Right lobe of liver (tissue), 6 donors: ENCODE results near the gene C6orf62. TPM values are rescaled to one million over a fixed set of nuclear protein-coding genes. Genes with fewer than 3 reads are reported as not detected.
"Not testable (repeated sequence)": the region's sequence is repeated elsewhere in the genome, so short reads cannot be mapped to it uniquely, and the experiment has no call there.

Experiments used
- ATAC-seq, 4 donors: fragments of 200-7000 bp; cut with Tn5 transposase; one replicate each; pipeline ENCODE4 v1.9.1; 2020; ENCODE audit warnings: mild to moderate bottlenecking in 4 of 4, moderate library complexity in 4 of 4
- DNase-seq, 3 donors: peaks; one replicate each; pipeline ENCODE4 v3.0.0-alpha.2; 2020
- H3K27ac ChIP-seq, 3 donors: fragments of 200-600 bp; one replicate each; pipeline ENCODE4 v1.8.0; 2022
- H3K27me3 ChIP-seq, 2 donors: fragments of 200-600 bp; one replicate each; pipeline ENCODE4 v1.8.0; 2022
- H3K36me3 ChIP-seq, 4 donors: fragments of 200-600 bp; sonication (generic) in 1 of 4; one replicate each; pipeline versions ENCODE4 v1.5.1 to v1.8.0; 2017 to 2022; ENCODE audit warnings: control low read depth in 1 of 4
- H3K4me1 ChIP-seq, 4 donors: fragments of 200-600 bp; sonication (generic) in 1 of 4; one replicate each; pipeline versions ENCODE4 v1.5.1 to v1.8.0; 2017 to 2022; ENCODE audit warnings: control low read depth in 1 of 4
- H3K4me3 ChIP-seq, 3 donors: fragments of 200-600 bp; one replicate each; pipeline ENCODE4 v1.8.0; 2022
- H3K9me3 ChIP-seq, 4 donors: fragments of 200-600 bp; sonication (generic) in 1 of 4; one replicate each; pipeline versions ENCODE4 v1.5.1 to v1.8.0; 2017 to 2022; ENCODE audit warnings: control low read depth in 1 of 4
- CTCF ChIP-seq, 4 donors: fragments of 200-600 bp in 3 of 4; fragments of 450-650 bp in 1 of 4; IDR thresholded peaks; one replicate each; pipeline versions ENCODE4 v1.5.1 to v1.8.0; 2016 to 2022; ENCODE audit warnings: antibody characterized with exemption in 4 of 4, mild to moderate bottlenecking in 2 of 4
- POLR2A ChIP-seq: fragments of 450-650 bp; IDR thresholded peaks from one replicate; pipeline ENCODE4 v1.6.1; 2017; ENCODE audit warnings: antibody characterized with exemption, mild to moderate bottlenecking
- WGBS: methylation state at CpG from one replicate; pipeline ENCODE4 v1.1.6; 2018; ENCODE audit warnings: low coverage, low lambda C conversion rate; ENCODE audit not compliant: insufficient coverage; ENCODE audit errors: missing lambda C conversion rate; 5-methylcytosine and 5-hydroxymethylcytosine counted together
- intact Hi-C, 2 donors: fragments of 100-400 bp; cut with DNase I; formaldehyde crosslinking; loops; one replicate each; pipeline versions ENCODE4 v1.11.2 to v1.14.1; 2022
- long read RNA-seq: library from polyadenylated mRNA; unstranded; transcript quantifications from one replicate; pipeline ENCODE4 v2.0.0, GENCODE V29; 2019
- total RNA-seq, 6 experiments: library from RNA; depleted of rRNA in 2 of 6; stranded (reverse); fragments of >200 nt in 2 of 6; fragmentation: NEBNext Ultra II Directional in 3 of 6; extraction: Animal tissue kit (Norgen Biotek cat#: 25700) in 3 of 6; gene quantifications; one replicate each; pipeline versions ENCODE4 v1.1.0 to v1.2.4, GENCODE V29; 2016 to 2023
- donor health status: DM: no; HTN: yes; CAD: no.
- donor health status: DM: no; HTN: no; CAD: no.
- donor health status: DM: no; HTN: no; CAD: no.
- donor health status: DM: no; HTN: yes; CAD: no.
- donor health status: DM: no; HTN: yes; CAD: no.

Gene C6orf62
- 10 to 100 TPM; 31.1 to 58.3 (median 48.7) TPM for total RNA-seq
- long read RNA-seq, full-length matches to known transcripts: 28 of 31 reads
- long read RNA-seq, partial matches to known transcripts: 0 of 31 reads
- long read RNA-seq, other reads (novel, unspliced or antisense): 3 of 31 reads

GRCh38 chr6:24719125-24719971 lies at the start of gene C6orf62:
Gene C6orf62, minus strand, starts transcription at chr6:24719154. Its CDS starts 486 bp downstream, at chr6:24718668.
- no peaks in the 10 kb centered on the region for H3K27me3 ChIP-seq
- DNase-seq: peak in 1 of 3 donors; percentile 34
- peak within 1 kb of the TSS; percentile 93 to 99 (median 99) for H3K27ac ChIP-seq
- no peaks in the 10 kb centered on the region for H3K9me3 ChIP-seq
- H3K36me3 ChIP-seq: peaks cover 0 to 22% (median 10%) of the 10 kb centered on the region in 4 donors
- no peak for TF ChIP-seq POLR2A
- TF ChIP-seq CTCF (IDR thresholded peaks at IDR 0.05): no peak
- peak within 1 kb of the TSS; percentile 76 to 96 (median 96) for H3K4me3 ChIP-seq
- intact Hi-C loops: loop anchor here in 1 of 2 donors (10.0 kb wide), 1 partner anchor 45 kb away; no protein-coding TSS in a partner anchor
- H3K4me1 ChIP-seq: peaks cover 0 to 33% (median 10%) of the 10 kb centered on the region in 4 donors
- under 1% methylated on average over 25 of the region's 25 CpGs for WGBS
- ATAC-seq: no peak

- intact Hi-C loops: loop anchor here (10.0 kb wide), 2 partner anchors 54 to 184 kb away; partner anchors contain the start of gene C6orf62 (in 1 of the 2)
- Histone ChIP-seq H3K27ac (no peak overlapping the region), H3K36me3 (no peaks in the 10 kb centered on the region), H3K4me1 (peaks cover 0 to 4% (median 0%) of the 10 kb centered on the region in 4 donors), H3K9me3 (no peaks in the 10 kb centered on the region), H3K27me3 (no peaks in the 10 kb centered on the region), H3K4me3 (no peak overlapping the region)
- ATAC-seq (no peak), DNase-seq (no peak)
- 86% methylated on average over 4 of the region's 5 CpGs for WGBS
- TF ChIP-seq CTCF (IDR thresholded peaks at IDR 0.05) (no peak), POLR2A (no peak)
These were observed 49.4 kb upstream of the C6orf62 start for GRCh38 chr6:24768361-24768760.

- Histone ChIP-seq H3K4me1 (peaks cover 0 to 4% (median 0%) of the 10 kb centered on the region in 4 donors), H3K4me3 (no peak overlapping the region), H3K9me3 (no peaks in the 10 kb centered on the region), H3K27ac (no peak overlapping the region), H3K27me3 (no peaks in the 10 kb centered on the region), H3K36me3 (no peaks in the 10 kb centered on the region)
- 32% methylated on average over 9 of the region's 9 CpGs for WGBS
- intact Hi-C loops: loop anchor here (10.0 kb wide), 2 partner anchors 52 to 182 kb away; partner anchors contain the start of gene C6orf62 (in 1 of the 2)
- ATAC-seq (peak; percentile 74 to 90 (median 81)), DNase-seq (no peak)
- TF ChIP-seq CTCF (IDR thresholded peaks at IDR 0.05) (peak; percentile 51 to 57 (median 54)), POLR2A (no peak)
These were observed 47.9 kb upstream of the C6orf62 start for GRCh38 chr6:24766680-24767462.

GRCh38 chr6:24765968-24766367 lies 47.0 kb upstream of the C6orf62 start:
- not testable (repeated sequence) for H3K36me3 ChIP-seq, H3K27me3 ChIP-seq, H3K4me3 ChIP-seq, H3K4me1 ChIP-seq, DNase-seq, H3K27ac ChIP-seq, ATAC-seq, H3K9me3 ChIP-seq
- no CpG with 5 or more reads among the region's 26 CpGs for WGBS
- intact Hi-C loops: loop anchor here (10.0 kb wide), 2 partner anchors 51 to 181 kb away; partner anchors contain the start of gene C6orf62 (in 1 of the 2)

GRCh38 chr6:24764833-24765828 lies 46.2 kb upstream of the C6orf62 start:
- not testable (repeated sequence) for DNase-seq, ATAC-seq, H3K27ac ChIP-seq, H3K4me1 ChIP-seq, H3K9me3 ChIP-seq, H3K27me3 ChIP-seq, H3K4me3 ChIP-seq, H3K36me3 ChIP-seq
- intact Hi-C loops: loop anchor here (10.0 kb wide), 2 partner anchors 50 to 180 kb away; partner anchors contain the start of gene C6orf62 (in 1 of the 2)
- WGBS: 78% methylated on average over 11 of the region's 20 CpGs
